ENCODE results near the gene GDNF.

GDNF gene

GRCh38 chr5:37774912-37775483 is 64.8 kb downstream of the GDNF start:
- POLR2A ChIA-PET: no interaction called here
- TF ChIP-seq BHLHE40 (IDR thresholded peaks at IDR 0.05; ENCODE audit: borderline replicate concordance): no peak
- no peak for TF ChIP-seq CTBP1 (IDR thresholded peaks at IDR 0.05; ENCODE audit: borderline replicate concordance)
- TF ChIP-seq NFRKB (IDR thresholded peaks at IDR 0.05): no peak
- no peak for TF ChIP-seq FOXA1 (IDR thresholded peaks at IDR 0.05)
- TF ChIP-seq ZNF384 (IDR thresholded peaks at IDR 0.05): no peak
- no peak for TF ChIP-seq ARNT (IDR thresholded peaks at IDR 0.05)
- DNase-seq (ENCODE audit: extremely low spot score): no peak
- CTCF ChIA-PET: interaction anchor here (0.6 kb wide), 1 partner anchor 55 kb away, joined by 3 read pairs; no protein-coding TSS in a partner anchor

- DNase-seq (ENCODE audit: extremely low spot score): no peak
- POLR2A ChIA-PET: no interaction called here
- CTCF ChIA-PET: no interaction called here
- TF ChIP-seq ELF4 (IDR thresholded peaks at IDR 0.05) (no peak), BHLHE40 (IDR thresholded peaks at IDR 0.05; ENCODE audit: borderline replicate concordance) (no peak), ARNT (IDR thresholded peaks at IDR 0.05) (no peak), TARDBP (IDR thresholded peaks at IDR 0.05) (no peak), FOXK2 (IDR thresholded peaks at IDR 0.05) (no peak)
Observed at GRCh38 chr5:37773809-37774208, 66.0 kb downstream of the GDNF start.

- no peak for DNase-seq (ENCODE audit: extremely low spot score)
- ChIA-PET CTCF (no interaction called here), POLR2A (no interaction called here)
- no peak for TF ChIP-seq SP1 (IDR thresholded peaks at IDR 0.05)
- TF ChIP-seq SUZ12 (IDR thresholded peaks at IDR 0.05): no peak
- no peak for TF ChIP-seq LEF1 (IDR thresholded peaks at IDR 0.05; ENCODE audit: borderline replicate concordance)
Observed at GRCh38 chr5:37772255-37772654, 67.6 kb downstream of the GDNF start.

- CTCF ChIA-PET: no interaction called here
- no peak for DNase-seq (ENCODE audit: extremely low spot score)
- TF ChIP-seq SUZ12 (IDR thresholded peaks at IDR 0.05): no peak
- TF ChIP-seq L3MBTL2 (conservative IDR thresholded peaks at IDR 0.05): no peak
- no peak for TF ChIP-seq SP1 (IDR thresholded peaks at IDR 0.05)
- no peak for TF ChIP-seq FOXM1 (IDR thresholded peaks at IDR 0.05; ENCODE audit: borderline replicate concordance)
- TF ChIP-seq FOXA1 (IDR thresholded peaks at IDR 0.05): no peak
- no peak for TF ChIP-seq LEF1 (IDR thresholded peaks at IDR 0.05; ENCODE audit: borderline replicate concordance)
- TF ChIP-seq PKNOX1 (IDR thresholded peaks at IDR 0.05): no peak
- no peak for TF ChIP-seq NFRKB (IDR thresholded peaks at IDR 0.05)
- no peak for TF ChIP-seq ARNT (IDR thresholded peaks at IDR 0.05)
- no peak for TF ChIP-seq HDGF (IDR thresholded peaks at IDR 0.05; ENCODE audit: borderline replicate concordance)
- no peak for TF ChIP-seq ZNF384 (IDR thresholded peaks at IDR 0.05)
- no peak for TF ChIP-seq FOXK2 (IDR thresholded peaks at IDR 0.05)
- TF ChIP-seq TARDBP (IDR thresholded peaks at IDR 0.05): no peak
- no peak for TF ChIP-seq BHLHE40 (IDR thresholded peaks at IDR 0.05; ENCODE audit: borderline replicate concordance)
- no peak for TF ChIP-seq ELF4 (IDR thresholded peaks at IDR 0.05)
- TF ChIP-seq CTBP1 (IDR thresholded peaks at IDR 0.05; ENCODE audit: borderline replicate concordance): no peak
- POLR2A ChIA-PET: no interaction called here
Observed at GRCh38 chr5:37771731-37772130, 68.1 kb downstream of the GDNF start.

GRCh38 chr5:37771203-37771611 is 68.6 kb downstream of the GDNF start:
- DNase-seq (ENCODE audit: extremely low spot score): no peak
- ChIA-PET POLR2A (no interaction called here), CTCF (no interaction called here)
- TF ChIP-seq FOXA1 (IDR thresholded peaks at IDR 0.05) (no peak), FOXK2 (IDR thresholded peaks at IDR 0.05) (no peak), TARDBP (IDR thresholded peaks at IDR 0.05) (no peak), PKNOX1 (IDR thresholded peaks at IDR 0.05) (no peak), BHLHE40 (IDR thresholded peaks at IDR 0.05; ENCODE audit: borderline replicate concordance) (no peak), ZNF384 (IDR thresholded peaks at IDR 0.05) (no peak), CTBP1 (IDR thresholded peaks at IDR 0.05; ENCODE audit: borderline replicate concordance) (no peak), ARNT (IDR thresholded peaks at IDR 0.05) (no peak), L3MBTL2 (conservative IDR thresholded peaks at IDR 0.05) (no peak), SUZ12 (IDR thresholded peaks at IDR 0.05) (no peak), LEF1 (IDR thresholded peaks at IDR 0.05; ENCODE audit: borderline replicate concordance) (no peak), SP1 (IDR thresholded peaks at IDR 0.05) (no peak)

GRCh38 chr5:37770786-37771185 is 69.1 kb downstream of the GDNF start:
- DNase-seq (ENCODE audit: extremely low spot score): no peak
- CTCF ChIA-PET: no interaction called here
- TF ChIP-seq SUZ12 (IDR thresholded peaks at IDR 0.05) (no peak), ARNT (IDR thresholded peaks at IDR 0.05) (no peak), BHLHE40 (IDR thresholded peaks at IDR 0.05; ENCODE audit: borderline replicate concordance) (no peak), HDGF (IDR thresholded peaks at IDR 0.05; ENCODE audit: borderline replicate concordance) (no peak), TARDBP (IDR thresholded peaks at IDR 0.05) (no peak), PKNOX1 (IDR thresholded peaks at IDR 0.05) (no peak), SP1 (IDR thresholded peaks at IDR 0.05) (no peak), LEF1 (IDR thresholded peaks at IDR 0.05; ENCODE audit: borderline replicate concordance) (no peak), CTBP1 (IDR thresholded peaks at IDR 0.05; ENCODE audit: borderline replicate concordance) (no peak), FOXA1 (IDR thresholded peaks at IDR 0.05) (no peak), FOXK2 (IDR thresholded peaks at IDR 0.05) (no peak), ZNF384 (IDR thresholded peaks at IDR 0.05) (no peak), NFRKB (IDR thresholded peaks at IDR 0.05) (no peak), L3MBTL2 (conservative IDR thresholded peaks at IDR 0.05) (no peak), FOXM1 (IDR thresholded peaks at IDR 0.05; ENCODE audit: borderline replicate concordance) (no peak), ELF4 (IDR thresholded peaks at IDR 0.05) (no peak)
- POLR2A ChIA-PET: no interaction called here

- CTCF ChIA-PET: no interaction called here
- DNase-seq (ENCODE audit: extremely low spot score): no peak
- no peak for TF ChIP-seq SP1 (IDR thresholded peaks at IDR 0.05)
- POLR2A ChIA-PET: no interaction called here
Observed at GRCh38 chr5:37769840-37770239, 70.0 kb downstream of the GDNF start.
